HG02642 (cell line): ENCODE results near the gene DLG1.
A peak's percentile ranks its signal among the peaks of the same experiment; 100 is the strongest.

Experiments used
- ATAC-seq: cut with Tn5 transposase; IDR thresholded peaks from one replicate; pipeline ENCODE4 v1.9.1; 2021; ENCODE audit warnings: mild to moderate bottlenecking; ENCODE audit not compliant: unreplicated experiment, poor library complexity

DLG1 gene

GRCh38 chr3:197186887-197187588 is 111.4 kb downstream of the DLG1 start:
- ATAC-seq: peak; percentile 47

GRCh38 chr3:197183582-197183981 is 114.8 kb downstream of the DLG1 start:
- ATAC-seq: no peak

DNA sequence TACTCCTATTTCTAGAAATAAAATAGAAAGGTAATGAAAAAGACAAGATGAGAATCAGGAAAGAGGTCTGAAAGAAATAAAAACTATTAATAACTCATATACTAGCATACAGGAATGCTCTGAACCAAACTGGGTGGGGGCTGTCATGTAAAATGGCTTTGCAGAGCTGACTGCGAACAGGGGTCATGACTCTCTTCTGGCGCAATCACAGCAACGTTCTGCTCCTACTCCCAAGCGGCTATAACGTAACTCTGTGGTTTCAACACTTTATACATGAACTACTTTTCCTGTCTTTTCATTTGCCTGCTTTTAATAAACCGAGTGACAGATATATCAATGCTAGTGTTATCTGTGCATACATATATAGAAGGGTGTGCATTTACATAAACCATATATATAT is 116.7 kb downstream of the DLG1 start:
- ATAC-seq: no peak

DNA sequence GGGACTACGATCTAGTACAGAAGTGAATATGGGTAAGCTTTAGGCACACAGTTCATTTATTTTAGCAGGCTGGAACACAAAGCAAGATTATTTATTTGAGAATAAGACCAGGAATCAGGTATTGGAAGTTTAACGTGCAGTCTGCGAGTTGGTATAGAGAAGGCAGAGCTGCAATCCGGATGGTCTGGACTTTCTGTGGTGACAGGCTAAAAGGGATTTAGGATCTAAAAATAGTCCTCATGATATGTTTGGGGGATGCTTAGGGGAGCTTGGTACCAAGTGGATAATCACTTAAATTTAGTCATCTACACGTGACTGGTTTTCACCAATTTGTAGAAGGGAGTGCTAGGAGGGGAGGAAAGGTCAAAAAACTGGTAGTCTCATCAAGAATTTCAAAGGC is 119.4 kb downstream of the DLG1 start:
- ATAC-seq: no peak

- no peak for ATAC-seq
Measured at GRCh38 chr3:197175503-197175902, 122.9 kb downstream of the DLG1 start.

- no peak for ATAC-seq
Measured at GRCh38 chr3:197174927-197175326, 123.5 kb downstream of the DLG1 start.

DNA sequence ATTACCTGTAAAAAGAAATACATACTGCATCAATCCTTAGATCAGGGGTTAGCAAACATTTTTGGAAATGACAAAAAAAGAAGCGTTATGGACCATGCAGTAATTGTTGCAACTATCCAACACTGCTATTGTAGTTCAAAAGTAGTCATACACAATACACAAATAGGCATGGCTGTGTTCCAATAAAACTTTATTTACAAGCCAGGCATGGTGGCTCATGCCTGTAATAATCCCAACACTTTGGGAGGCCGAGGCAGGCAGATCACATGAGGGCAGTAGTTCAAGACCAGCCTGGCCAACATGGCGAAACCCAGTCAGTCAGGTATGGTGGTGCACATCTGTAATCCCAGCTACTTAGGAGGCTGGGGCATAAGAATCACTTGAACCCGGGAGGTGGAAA is 124.8 kb downstream of the DLG1 start:
- no peak for ATAC-seq

DNA sequence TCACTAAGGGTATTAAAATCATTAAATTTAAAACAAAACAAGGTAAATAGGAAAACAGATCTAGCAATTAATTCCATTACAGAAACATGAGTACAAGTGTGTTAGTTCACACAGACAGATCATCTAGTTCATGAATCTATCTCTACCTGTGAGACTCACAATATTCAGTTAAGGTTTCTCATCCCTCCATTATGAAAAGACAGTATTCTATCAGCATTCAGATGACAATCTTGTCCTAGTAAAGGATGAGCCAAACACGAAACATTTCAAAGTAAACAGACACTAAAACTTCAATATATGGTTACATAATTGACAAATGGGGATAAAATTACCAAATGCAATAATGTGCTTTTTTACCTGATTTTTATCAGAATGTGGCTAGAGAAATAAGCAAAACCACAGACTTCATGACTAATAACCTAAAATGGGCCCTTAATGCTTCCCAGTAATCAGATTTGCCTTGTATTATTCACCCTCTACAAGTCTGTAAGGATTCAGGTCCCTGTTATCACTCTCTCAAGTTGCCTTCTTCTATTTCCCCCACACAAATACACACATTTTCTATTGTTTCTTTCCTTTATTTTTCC is 126.8 kb downstream of the DLG1 start:
- no peak for ATAC-seq

DNA sequence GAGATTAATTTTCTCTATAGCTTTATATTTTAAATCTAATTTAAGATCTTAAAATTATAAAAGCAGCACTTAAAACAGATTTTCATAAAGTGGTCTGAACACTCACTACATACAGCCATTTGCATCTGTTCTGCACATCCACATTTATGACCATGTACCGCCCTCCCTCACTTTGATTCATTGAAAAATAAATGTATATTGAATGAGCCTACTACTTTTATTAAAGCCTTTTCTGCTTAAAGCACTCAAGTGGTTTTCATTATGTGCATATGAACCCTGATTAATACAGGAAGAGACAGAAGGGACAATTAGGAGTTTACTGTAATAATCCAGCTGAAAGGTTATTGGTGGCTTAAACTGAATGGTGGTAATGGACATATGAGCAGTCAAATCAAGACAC is 129.4 kb downstream of the DLG1 start:
- no peak for ATAC-seq

- no peak for ATAC-seq
Measured at GRCh38 chr3:197168606-197169005, 129.8 kb downstream of the DLG1 start.

- no peak for ATAC-seq
Measured at GRCh38 chr3:197168063-197168462, 130.3 kb downstream of the DLG1 start.

DNA sequence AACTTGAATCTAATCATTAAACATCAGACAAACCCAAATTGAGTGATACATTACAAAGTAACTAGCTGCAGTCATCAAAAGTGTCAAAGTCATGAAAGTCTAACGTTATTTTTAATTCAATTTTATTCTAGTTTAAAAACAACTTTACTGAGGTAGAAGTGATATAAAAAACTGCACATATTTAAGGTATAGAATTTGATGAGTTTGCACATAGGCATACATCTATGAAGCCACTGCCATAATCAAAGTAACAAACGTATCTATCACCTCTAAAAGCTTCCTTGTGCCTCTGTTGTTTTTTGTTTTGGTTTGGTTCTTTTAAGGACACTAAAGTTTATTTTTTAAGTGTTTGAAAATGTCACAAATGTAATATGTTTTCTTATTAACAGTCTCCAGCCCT is 130.9 kb downstream of the DLG1 start:
- no peak for ATAC-seq

- no peak for ATAC-seq
Measured at GRCh38 chr3:197165890-197166289, 132.5 kb downstream of the DLG1 start.

- ATAC-seq: no peak
Measured at GRCh38 chr3:197155046-197155445, 143.4 kb downstream of the DLG1 start.

DNA sequence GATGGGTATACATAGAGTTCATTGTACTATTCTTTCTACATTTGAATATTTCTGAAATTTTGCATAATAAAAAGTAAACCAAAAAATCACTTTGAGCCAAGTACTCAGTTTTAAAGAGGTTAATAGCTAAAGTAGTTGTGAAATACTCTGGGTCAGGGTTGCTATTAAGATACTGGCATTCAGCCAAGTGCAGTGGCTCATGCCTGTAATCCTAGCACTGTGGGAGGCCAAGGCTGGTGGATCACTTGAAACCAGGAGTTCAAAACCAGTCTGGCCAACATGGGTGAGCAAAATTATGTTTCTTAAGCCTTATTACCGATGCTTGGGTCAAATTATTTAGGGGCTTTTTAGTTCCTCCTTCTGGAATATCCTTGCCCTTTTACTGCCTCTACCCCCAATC is 146.8 kb downstream of the DLG1 start:
- no peak for ATAC-seq

- ATAC-seq: no peak
Measured at GRCh38 chr3:197149528-197149927, 148.9 kb downstream of the DLG1 start.

GRCh38 chr3:197144188-197144587 is 154.2 kb downstream of the DLG1 start:
- no peak for ATAC-seq

GRCh38 chr3:197139586-197139985 is 158.8 kb downstream of the DLG1 start:
- ATAC-seq: no peak

- ATAC-seq: no peak
Measured at GRCh38 chr3:197137751-197138150, 160.7 kb downstream of the DLG1 start.

GRCh38 chr3:197136744-197137143 is 161.7 kb downstream of the DLG1 start:
- ATAC-seq: no peak

DNA sequence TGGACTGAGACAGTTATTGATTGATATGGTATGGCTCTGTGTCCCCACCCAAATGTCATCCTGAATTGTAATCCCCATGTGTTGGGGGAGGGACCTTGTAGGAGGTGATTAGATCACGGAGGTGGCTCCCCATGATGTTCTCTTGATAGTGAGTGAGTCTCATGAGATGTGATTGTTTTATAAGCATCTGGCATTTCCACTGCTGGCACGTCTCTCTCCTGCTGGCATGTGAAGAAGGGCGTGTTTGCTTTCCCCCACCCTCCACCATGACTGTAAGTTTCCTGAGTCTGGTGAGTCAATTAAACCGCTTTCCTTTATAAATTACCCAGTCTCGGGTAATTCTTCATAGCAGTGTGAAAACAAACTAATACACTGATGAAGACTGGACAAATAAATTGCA is 163.2 kb downstream of the DLG1 start:
- no peak for ATAC-seq

DNA sequence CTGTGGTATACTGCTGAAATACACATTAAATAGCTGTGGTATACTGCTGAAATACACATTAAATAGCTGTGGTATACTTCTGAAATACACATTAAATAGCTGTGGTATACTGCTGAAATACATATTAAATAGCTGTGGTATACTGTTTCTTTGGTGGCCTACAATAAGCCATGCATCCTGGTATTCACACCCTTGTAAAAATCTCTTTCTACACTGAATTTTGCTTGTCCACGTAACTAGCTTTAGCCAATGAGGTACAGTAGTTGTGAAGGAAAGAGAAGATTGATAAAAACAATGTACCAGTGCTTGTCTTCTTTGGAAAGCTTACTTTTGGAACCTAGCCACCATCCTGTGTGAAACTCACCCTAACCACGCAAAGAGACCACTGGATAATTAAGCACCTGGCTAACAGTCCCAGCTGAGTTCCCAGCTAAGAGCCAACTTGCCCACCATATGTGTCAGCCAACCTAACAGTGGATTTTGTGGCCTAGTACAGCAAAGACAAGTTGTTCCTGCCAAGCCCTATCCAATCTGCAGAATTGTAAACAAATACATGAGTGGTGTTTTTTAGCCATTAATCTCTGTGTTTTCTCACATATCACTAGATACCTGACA is 165.4 kb downstream of the DLG1 start:
- no peak for ATAC-seq
